Measurements from ENCODE around the gene TRPC4AP.

The TRPC4AP gene

DNA sequence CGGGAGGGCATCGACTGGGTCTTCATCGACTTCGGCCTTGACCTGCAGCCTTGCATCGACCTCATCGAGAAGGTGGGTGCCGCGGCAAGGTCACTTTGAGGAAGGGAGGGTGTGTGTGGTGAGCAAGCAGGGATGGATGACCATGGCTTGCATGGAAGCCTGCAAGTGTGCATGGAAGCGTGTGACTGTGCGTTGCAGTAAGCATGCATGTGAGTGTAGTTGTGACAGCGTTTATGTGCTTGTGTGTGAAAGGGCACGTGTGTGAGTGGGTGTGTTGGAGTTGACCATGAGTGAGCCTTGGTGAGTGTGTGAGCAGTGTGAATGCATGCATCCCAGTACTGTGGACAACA is 104.4 kb downstream of the TRPC4AP start:
- no peak for TF ChIP-seq FOXP2 (optimal IDR thresholded peaks at IDR 0.05; ENCODE audit: borderline replicate concordance, extremely low read depth, extremely low read length, insufficient read depth)
- no peak for TF ChIP-seq TAF1 (IDR thresholded peaks at IDR 0.05; ENCODE audit: borderline replicate concordance, insufficient read depth, low read length)
- TF ChIP-seq REST (IDR thresholded peaks at IDR 0.05; ENCODE audit: insufficient read depth in 1 of 2, low read depth in 2 of 2, low read length in 2 of 2), result no peak
- no peak for TF ChIP-seq SIN3A (IDR thresholded peaks at IDR 0.05; ENCODE audit: borderline replicate concordance, insufficient read depth, low read length)
- no peak for TF ChIP-seq POLR2AphosphoS5 (IDR thresholded peaks at IDR 0.05; ENCODE audit: low read depth, low read length)

- TF ChIP-seq TAF1 (IDR thresholded peaks at IDR 0.05; ENCODE audit: borderline replicate concordance, insufficient read depth, low read length), result no peak
- TF ChIP-seq REST (IDR thresholded peaks at IDR 0.05; ENCODE audit: insufficient read depth in 1 of 2, low read depth in 2 of 2, low read length in 2 of 2), result no peak
- TF ChIP-seq FOXP2 (optimal IDR thresholded peaks at IDR 0.05; ENCODE audit: borderline replicate concordance, extremely low read depth, extremely low read length, insufficient read depth), result no peak
- no peak for TF ChIP-seq POLR2AphosphoS5 (IDR thresholded peaks at IDR 0.05; ENCODE audit: low read depth, low read length)
- TF ChIP-seq SIN3A (IDR thresholded peaks at IDR 0.05; ENCODE audit: borderline replicate concordance, insufficient read depth, low read length), result no peak
Measured at GRCh38 chr20:34987288-34988190, 105.1 kb downstream of the TRPC4AP start.

GRCh38 chr20:34986311-34987287 is 106.0 kb downstream of the TRPC4AP start:
- TF ChIP-seq REST (IDR thresholded peaks at IDR 0.05; ENCODE audit: insufficient read depth in 1 of 2, low read depth in 2 of 2, low read length in 2 of 2) (no peak), TAF1 (IDR thresholded peaks at IDR 0.05; ENCODE audit: borderline replicate concordance, insufficient read depth, low read length) (no peak), POLR2AphosphoS5 (IDR thresholded peaks at IDR 0.05; ENCODE audit: low read depth, low read length) (no peak), FOXP2 (optimal IDR thresholded peaks at IDR 0.05; ENCODE audit: borderline replicate concordance, extremely low read depth, extremely low read length, insufficient read depth) (no peak), SIN3A (IDR thresholded peaks at IDR 0.05; ENCODE audit: borderline replicate concordance, insufficient read depth, low read length) (no peak)

DNA sequence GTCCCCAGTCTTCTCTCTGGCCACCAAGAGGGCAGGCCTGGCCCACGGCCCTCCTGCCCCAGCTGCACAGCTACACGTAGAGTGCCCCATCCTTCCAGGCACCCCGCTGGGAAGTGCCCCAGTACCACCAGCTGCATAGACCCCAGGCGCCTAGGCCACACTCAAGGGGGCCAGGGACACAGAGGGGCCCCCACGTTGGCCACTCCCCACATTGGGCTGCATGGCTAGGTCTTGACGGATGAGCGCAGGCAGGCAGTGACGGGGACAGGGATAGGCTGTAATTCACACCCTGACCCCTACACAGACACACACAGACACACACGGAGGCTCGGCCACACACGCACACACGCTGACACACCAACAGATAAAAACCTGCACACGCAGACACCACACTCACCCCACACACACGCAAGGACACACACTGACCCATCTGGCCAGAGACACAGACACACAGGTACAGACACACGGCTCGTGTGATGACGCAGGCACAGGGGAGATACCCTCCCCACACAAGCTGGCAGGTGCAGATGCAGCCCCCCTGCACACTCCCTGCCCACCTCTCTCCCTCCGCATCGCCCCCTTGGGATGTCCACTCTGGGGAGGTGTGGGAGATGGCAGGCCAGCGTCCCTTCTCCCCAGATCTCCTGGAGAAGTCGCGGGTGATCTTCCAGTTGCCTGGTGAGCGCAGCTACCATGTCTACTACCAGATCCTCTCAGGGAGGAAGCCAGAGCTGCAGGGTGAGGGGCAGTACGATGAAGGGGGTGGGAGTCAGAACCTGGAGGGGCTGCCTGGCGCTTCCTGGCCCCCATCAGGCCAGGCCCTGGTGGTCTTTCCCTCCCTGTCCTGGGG is 106.9 kb downstream of the TRPC4AP start:
- TF ChIP-seq SIN3A (IDR thresholded peaks at IDR 0.05; ENCODE audit: borderline replicate concordance, insufficient read depth, low read length) (no peak), POLR2AphosphoS5 (IDR thresholded peaks at IDR 0.05; ENCODE audit: low read depth, low read length) (no peak), REST (IDR thresholded peaks at IDR 0.05; ENCODE audit: insufficient read depth in 1 of 2, low read depth in 2 of 2, low read length in 2 of 2) (no peak), FOXP2 (optimal IDR thresholded peaks at IDR 0.05; ENCODE audit: borderline replicate concordance, extremely low read depth, extremely low read length, insufficient read depth) (no peak), TAF1 (IDR thresholded peaks at IDR 0.05; ENCODE audit: borderline replicate concordance, insufficient read depth, low read length) (no peak)

Data from PFSK-1 (cell line).